NAMALWA (cell line): ENCODE data around the gene ELL.

Experiments used
- DNase-seq: peaks from one replicate; pipeline ENCODE4 v3.0.0-alpha.2; 2015; ENCODE audit warnings: low spot score

ELL gene

GRCh38 chr19:18504886-18505610, 16.8 kb downstream of the ELL start:
- DNase-seq, result no peak

- no peak for DNase-seq
Observed at GRCh38 chr19:18503971-18504885, 17.6 kb downstream of the ELL start.

- DNase-seq, result no peak
Observed at GRCh38 chr19:18503337-18503970, 18.4 kb downstream of the ELL start.

- DNase-seq, result no peak
Observed at GRCh38 chr19:18502638-18503294, 19.1 kb downstream of the ELL start.

- no peak for DNase-seq
Observed at GRCh38 chr19:18502246-18502637, 19.6 kb downstream of the ELL start.

GRCh38 chr19:18501832-18502231, 20.0 kb downstream of the ELL start:
- no peak for DNase-seq

- DNase-seq, result no peak
Observed at GRCh38 chr19:18501351-18501750, 20.5 kb downstream of the ELL start.

- DNase-seq, result no peak
Observed at GRCh38 chr19:18500799-18501198, 21.1 kb downstream of the ELL start.

GRCh38 chr19:18500376-18500775, 21.5 kb downstream of the ELL start:
- no peak for DNase-seq

- DNase-seq, result no peak
Observed at GRCh38 chr19:18499055-18499775, 22.7 kb downstream of the ELL start.

GRCh38 chr19:18496980-18497256, 25.0 kb downstream of the ELL start:
- no peak for DNase-seq

- no peak for DNase-seq
Observed at GRCh38 chr19:18496167-18496979, 25.5 kb downstream of the ELL start.

GRCh38 chr19:18495204-18495911, 26.5 kb downstream of the ELL start:
- no peak for DNase-seq

GRCh38 chr19:18494267-18494607, 27.6 kb downstream of the ELL start:
- no peak for DNase-seq

- no peak for DNase-seq
Observed at GRCh38 chr19:18493440-18494266, 28.2 kb downstream of the ELL start.

GRCh38 chr19:18491995-18492953, 29.6 kb downstream of the ELL start:
- DNase-seq, result no peak

- no peak for DNase-seq
Observed at GRCh38 chr19:18490728-18491127, 31.1 kb downstream of the ELL start.

GRCh38 chr19:18489627-18490184, 32.2 kb downstream of the ELL start:
- no peak for DNase-seq
